Stimulated activated CD4-positive, alpha-beta T cell treated with anti-CD3 and anti-CD28 coated beads, TNF-alpha, amount 100 ng/mL, for 24 hours (primary cell): ENCODE data around the gene HTR3C.

Source experiments
- DNase-seq, 3 experiments: peaks; one replicate each; pipeline ENCODE4 v3.0.0-alpha.2; 2020; ENCODE audit warnings: low read depth in 3 of 3

Gene HTR3C

DNA sequence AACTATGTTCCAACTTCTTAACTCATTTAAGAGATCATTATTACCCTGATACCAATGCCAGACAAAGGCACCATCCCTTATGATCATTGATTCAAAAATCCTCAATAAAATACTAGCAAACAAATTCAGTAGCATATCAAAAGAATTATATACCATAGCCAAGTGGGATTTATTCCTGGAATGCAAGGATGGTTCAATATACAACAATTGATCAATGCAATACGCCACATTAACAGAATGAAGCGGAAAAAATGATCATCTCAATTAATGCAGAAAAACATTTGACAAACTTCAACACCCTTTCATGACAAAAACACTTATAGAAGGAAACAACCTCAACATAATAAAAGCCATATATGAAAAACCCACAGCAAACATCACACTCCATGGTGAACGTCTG is 39.4 kb downstream of the HTR3C start:
- no peak for DNase-seq

DNA sequence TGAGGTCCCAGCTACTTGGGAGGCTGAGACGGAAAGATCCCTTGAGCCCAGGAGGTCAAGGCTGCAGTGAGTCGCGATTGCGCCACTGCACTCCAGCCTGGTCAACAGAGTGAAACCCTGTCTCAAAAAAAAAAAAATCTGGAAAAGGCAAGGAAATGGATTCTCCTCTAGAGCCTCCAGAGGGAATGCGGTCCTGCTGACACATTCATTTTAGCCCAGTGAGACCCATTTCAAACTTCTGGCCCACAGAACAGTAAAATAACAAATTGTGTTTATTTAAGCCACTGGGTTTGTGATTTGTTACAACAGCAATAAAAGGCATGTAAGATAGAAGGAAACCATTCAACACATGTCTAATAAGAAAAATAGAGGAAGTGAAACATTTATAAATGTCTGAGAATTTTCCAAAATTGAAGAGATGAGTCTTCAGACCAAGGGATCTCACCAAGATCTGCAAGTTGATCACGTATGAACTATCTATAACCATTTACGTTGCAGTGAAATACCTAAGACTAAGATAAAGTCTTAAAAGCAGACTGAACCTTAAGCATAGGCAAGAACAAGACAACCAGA is 44.0 kb downstream of the HTR3C start, which contains the start of gene HTR3E:
TSS of gene HTR3E (plus strand) at position 254 of the 573 bp plus-strand sequence. CDS start 466 bp downstream, outside the sequence.
- DNase-seq = no peak

DNA sequence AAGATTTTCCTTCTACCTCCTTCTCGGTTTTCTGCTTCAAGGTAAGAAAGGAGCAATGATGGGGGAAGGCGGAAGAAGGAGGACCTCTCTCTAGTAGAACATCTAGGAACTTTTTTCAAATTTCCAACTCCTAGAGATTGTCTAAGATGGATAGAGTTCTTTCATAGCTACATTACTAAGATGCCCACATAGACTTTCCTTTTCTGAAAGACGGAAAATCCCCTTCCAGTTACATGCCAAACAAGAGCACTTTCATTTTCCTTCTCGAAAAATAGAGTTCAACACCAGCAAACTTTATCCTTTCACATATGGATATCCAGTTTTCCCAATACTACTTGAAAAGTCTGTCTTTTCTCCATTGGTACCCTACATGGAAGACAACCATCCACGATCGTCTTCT is 44.7 kb downstream of the HTR3C start:
- no peak for DNase-seq

DNA sequence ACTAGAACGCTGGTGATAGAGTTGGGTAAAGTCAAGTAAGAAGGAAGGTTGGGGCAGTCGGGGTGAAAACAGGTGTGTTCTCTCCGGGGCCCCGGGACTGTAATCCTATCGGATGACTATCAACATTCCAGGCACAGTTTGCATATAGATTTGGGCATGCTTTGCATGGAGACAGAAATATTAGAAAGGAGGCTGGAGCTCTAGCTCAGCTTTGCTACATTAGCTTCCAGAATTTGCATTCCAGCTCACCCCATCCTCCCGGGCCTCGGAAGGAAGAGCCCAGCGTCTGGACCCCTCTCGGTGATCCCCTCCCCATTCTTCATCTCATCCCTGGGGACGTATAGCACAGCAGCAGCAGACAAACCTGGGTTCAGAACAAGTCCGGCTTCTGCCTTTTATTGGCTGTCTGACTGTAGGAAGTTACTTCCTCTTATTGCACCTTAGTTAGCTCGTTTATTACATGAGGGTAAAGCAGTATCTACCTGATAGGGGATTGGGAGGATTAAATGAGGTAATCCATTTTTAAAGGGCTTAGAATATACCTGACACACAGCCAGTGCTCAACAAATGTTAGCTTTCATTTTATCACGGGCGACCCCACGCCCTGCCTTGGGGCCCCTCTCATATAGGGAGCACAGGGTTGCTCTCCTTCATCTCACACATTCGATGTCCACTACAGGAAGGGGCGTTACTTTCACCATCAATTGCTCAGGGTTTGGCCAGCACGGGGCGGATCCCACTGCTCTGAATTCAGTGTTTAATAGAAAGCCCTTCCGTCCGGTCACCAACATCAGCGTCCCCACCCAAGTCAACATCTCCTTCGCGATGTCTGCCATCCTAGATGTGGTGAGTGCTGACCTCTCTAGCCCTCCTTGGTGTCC is 47.2 kb downstream of the HTR3C start:
- no peak for DNase-seq
